ENCODE results near the gene LPA.
"Not testable (repeated sequence)": the region's sequence is repeated elsewhere in the genome, so short reads cannot be mapped to it uniquely, and the experiment has no call there.

The LPA gene

DNA sequence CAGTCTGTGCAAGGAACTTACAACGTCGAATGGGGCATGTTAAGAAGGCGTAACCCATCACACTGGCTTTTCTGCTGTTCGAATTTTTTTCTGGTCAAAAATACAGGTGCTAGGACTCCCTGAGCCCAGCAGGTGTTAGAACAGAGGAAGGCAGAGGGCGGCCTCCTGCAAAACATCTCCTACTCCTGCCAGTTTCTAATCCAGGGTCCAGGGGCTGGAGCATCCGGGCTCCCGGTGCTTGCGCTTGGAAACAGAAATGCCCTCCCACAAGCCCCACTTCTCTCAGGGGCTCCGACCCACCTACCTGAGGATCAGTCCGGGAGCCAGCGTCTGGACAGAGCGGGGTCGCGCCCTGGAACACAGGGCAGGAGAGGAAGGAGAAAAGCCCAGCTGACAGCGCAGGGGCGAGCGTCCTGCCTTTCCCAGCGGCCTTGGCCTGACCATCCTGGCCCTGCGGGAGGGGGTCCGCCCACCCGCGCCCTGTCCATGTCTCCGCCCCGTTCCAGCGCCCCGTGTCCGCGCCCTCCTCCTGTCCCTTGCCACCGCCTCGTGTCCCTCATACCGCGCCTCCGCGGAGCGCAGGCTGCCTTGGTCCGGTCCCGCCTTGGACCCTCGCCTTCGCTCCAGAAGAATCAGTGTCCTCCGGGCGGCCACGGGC lies 14.8 kb upstream of the LPA start:
- TF ChIP-seq, protein P1, sequence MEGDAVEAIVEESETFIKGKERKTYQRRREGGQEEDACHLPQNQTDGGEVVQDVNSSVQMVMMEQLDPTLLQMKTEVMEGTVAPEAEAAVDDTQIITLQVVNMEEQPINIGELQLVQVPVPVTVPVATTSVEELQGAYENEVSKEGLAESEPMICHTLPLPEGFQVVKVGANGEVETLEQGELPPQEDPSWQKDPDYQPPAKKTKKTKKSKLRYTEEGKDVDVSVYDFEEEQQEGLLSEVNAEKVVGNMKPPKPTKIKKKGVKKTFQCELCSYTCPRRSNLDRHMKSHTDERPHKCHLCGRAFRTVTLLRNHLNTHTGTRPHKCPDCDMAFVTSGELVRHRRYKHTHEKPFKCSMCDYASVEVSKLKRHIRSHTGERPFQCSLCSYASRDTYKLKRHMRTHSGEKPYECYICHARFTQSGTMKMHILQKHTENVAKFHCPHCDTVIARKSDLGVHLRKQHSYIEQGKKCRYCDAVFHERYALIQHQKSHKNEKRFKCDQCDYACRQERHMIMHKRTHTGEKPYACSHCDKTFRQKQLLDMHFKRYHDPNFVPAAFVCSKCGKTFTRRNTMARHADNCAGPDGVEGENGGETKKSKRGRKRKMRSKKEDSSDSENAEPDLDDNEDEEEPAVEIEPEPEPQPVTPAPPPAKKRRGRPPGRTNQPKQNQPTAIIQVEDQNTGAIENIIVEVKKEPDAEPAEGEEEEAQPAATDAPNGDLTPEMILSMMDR (IDR thresholded peaks at IDR 0.05; ENCODE audit: insufficient read depth, low read length, poor library complexity, severe bottlenecking) = no peak
- H3K4me3 ChIP-seq (replicated peaks; ENCODE audit: low read depth, low read length) = no peak overlapping the region
- DNase-seq (ENCODE audit: extremely low read depth, insufficient read length) = no peak

DNA sequence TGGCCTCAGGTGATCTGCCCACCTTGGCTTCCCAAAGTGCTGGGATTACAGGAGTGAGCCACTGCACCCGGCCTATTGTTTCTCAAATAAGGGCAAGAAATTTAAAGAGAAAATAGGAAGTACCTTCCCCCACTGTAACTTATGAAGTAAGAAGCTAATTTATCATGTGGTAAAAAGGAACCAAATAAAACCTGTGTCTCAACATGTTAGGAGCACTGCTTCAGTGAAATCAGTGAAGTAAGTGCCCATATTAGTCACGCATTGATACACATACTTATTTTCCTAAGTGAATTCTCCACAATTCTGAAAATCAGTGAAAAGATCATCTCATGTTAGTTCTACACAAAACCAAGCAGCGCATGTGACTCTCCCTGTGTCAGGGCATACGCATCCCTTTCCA lies 14.2 kb upstream of the LPA start:
- no peaks in the 10 kb centered on the region for H3K36me3 ChIP-seq (ENCODE audit: control insufficient read depth, insufficient read depth, low read length)
- H3K27me3 ChIP-seq (replicated peaks; ENCODE audit: control insufficient read depth, insufficient read depth, low read length) = no peaks in the 10 kb centered on the region
- no peak overlapping the region for H3K4me3 ChIP-seq (replicated peaks; ENCODE audit: low read depth, low read length)
- TF ChIP-seq, protein P1 (IDR thresholded peaks at IDR 0.05; ENCODE audit: insufficient read depth, low read length, poor library complexity, severe bottlenecking) = no peak
- DNase-seq (ENCODE audit: extremely low read depth, insufficient read length) = no peak

More for the DNA sequence above, 14.8 kb upstream of the LPA start:
- Histone ChIP-seq H3K36me3 (ENCODE audit: control insufficient read depth, insufficient read depth, low read length) (no peaks in the 10 kb centered on the region), H3K27me3 (replicated peaks; ENCODE audit: control insufficient read depth, insufficient read depth, low read length) (no peaks in the 10 kb centered on the region)

DNA sequence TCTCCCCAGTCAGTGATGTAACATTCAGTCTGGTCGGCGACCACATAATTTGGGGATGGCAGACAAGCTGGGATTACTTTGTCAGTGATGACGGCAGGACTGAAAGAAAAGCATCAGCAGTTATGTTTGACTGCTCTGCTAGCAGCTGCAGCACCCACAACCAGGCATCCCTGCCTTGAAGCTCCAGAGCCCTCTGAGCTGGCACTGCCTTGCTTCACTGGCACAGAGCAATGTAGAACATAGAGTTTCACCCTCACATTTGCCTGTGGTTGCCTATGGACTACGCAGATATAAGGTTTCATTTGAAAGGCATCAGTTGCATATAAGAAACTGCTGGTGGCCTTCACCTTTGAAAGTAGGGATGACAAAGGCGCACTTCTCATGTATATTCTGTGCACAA lies 12.3 kb upstream of the LPA start:
- not testable (repeated sequence) for H3K36me3 ChIP-seq (ENCODE audit: control insufficient read depth, insufficient read depth, low read length)

DNA sequence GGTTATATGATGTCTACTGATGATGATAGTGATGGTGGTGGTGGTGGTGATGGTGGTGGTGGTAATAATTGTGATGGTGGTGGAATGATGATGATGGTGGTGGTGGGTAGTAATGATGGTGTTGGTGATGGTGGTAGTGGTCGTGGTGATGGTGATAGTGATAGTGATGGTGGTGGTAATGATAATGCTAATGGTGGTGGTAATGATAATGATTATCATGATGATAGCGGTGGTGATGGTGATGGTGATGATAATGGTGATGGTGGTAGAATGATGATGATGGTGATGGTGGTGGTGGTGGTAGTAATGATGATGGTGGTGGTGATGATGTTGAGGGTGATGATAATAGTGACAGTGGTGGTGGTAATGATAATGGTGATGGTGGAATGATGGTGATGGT lies 4.5 kb upstream of the LPA start:
- H3K36me3 ChIP-seq (ENCODE audit: control insufficient read depth, insufficient read depth, low read length) = no peaks in the 10 kb centered on the region
- no peaks in the 10 kb centered on the region; the same call in 1 of the 2 replicates for H3K27me3 ChIP-seq (replicated peaks; ENCODE audit: control insufficient read depth, insufficient read depth, low read length)
- no peak for DNase-seq (ENCODE audit: extremely low read depth, insufficient read length)
- TF ChIP-seq, protein P1 (IDR thresholded peaks at IDR 0.05; ENCODE audit: insufficient read depth, low read length, poor library complexity, severe bottlenecking) = no peak
- no peak overlapping the region for H3K4me3 ChIP-seq (replicated peaks; ENCODE audit: low read depth, low read length)

More for the DNA sequence above, 12.3 kb upstream of the LPA start:
- DNase-seq (ENCODE audit: extremely low read depth, insufficient read length); H3K27me3 ChIP-seq (replicated peaks; ENCODE audit: control insufficient read depth, insufficient read depth, low read length); H3K4me3 ChIP-seq (replicated peaks; ENCODE audit: low read depth, low read length): not testable (repeated sequence)

DNA sequence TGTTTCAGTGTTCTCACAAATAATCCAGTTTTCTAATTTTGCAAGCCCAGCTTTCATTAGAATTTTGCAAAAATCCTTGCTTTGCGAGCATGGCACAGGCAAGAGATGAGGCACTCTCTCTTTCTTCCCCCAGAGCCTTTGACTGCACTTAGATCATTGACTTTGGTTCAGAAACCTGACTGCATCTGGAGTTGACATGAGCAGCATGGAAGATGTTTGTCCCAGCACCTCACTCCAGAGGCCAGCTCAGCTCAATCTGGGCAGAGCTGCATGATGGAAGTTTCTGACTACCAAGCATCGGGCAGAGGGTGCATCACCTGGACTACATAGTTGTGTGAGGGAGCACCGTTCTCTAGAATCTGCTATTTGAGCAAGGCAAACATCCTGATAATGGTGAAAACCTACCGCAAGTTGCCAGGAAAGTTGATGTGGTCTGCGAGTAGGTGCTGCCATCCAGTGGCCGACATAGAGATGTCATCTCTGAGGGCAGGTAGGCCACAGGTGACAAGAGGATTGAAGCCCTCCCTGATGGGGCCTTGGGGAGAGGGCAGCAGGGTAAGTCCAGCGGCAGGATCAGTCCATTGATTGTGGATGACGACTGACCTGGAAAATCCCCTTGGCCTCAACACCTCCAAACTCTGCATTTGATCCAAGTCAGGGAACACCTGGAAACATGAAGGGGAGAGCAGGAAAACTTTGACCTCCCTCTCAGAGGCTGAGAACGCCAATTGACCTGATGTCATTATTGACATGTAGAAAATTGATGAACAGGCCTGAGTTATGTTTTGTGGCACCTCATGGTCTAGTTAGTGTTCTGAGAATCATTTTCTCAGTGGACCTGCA lies 3.8 kb upstream of the LPA start:
- no peaks in the 10 kb centered on the region for H3K36me3 ChIP-seq (ENCODE audit: control insufficient read depth, insufficient read depth, low read length)
- no peak overlapping the region for H3K4me3 ChIP-seq (replicated peaks; ENCODE audit: low read depth, low read length)
- no peaks in the 10 kb centered on the region; the same call in 1 of the 2 replicates for H3K27me3 ChIP-seq (replicated peaks; ENCODE audit: control insufficient read depth, insufficient read depth, low read length)
- peak; percentile 12 for DNase-seq (ENCODE audit: extremely low read depth, insufficient read length)
- TF ChIP-seq, protein P1 (IDR thresholded peaks at IDR 0.05; ENCODE audit: insufficient read depth, low read length, poor library complexity, severe bottlenecking) = peak; percentile 75

DNA sequence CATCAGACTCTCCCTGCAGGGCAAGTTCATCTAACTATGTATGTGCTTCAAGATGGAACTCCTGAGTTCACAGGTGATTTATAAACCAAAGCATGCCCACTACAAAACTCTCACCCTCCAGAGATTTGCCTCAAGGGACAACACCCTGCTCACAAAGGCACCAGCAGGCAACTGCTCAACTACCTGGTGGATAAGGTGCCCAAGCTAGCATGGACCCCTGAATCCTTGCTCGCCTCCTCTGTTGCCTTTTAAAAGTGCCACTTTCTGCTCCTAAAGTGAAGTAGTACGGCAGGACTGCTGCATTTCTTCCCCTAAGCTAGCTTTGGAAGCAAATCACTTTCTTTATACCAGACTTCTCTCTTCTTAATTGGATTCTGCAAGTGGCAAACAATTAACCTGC lies 1.2 kb downstream of the LPA start:
- DNase-seq (ENCODE audit: extremely low read depth, insufficient read length) = no peak
- Histone ChIP-seq H3K4me3 (replicated peaks; ENCODE audit: low read depth, low read length) (no peak overlapping the region), H3K36me3 (ENCODE audit: control insufficient read depth, insufficient read depth, low read length) (no peaks in the 10 kb centered on the region), H3K27me3 (replicated peaks; ENCODE audit: control insufficient read depth, insufficient read depth, low read length) (no peaks in the 10 kb centered on the region; the same call in 1 of the 2 replicates)
- TF ChIP-seq, protein P1 (IDR thresholded peaks at IDR 0.05; ENCODE audit: insufficient read depth, low read length, poor library complexity, severe bottlenecking) = no peak
